ENCODE results near the gene KRTAP19-1. TPM values are rescaled to one million over a fixed set of nuclear protein-coding genes. Genes with fewer than 3 reads are reported as not detected.
"Not testable (repeated sequence)": the region's sequence is repeated elsewhere in the genome, so short reads cannot be mapped to it uniquely, and the experiment has no call there.

KRTAP19-1 gene
- total RNA-seq, result not detected

GRCh38 chr21:30480145-30480544 is at the start of gene KRTAP19-1:
KRTAP19-1 (minus strand) TSS chr21:30480367; CDS start chr21:30480317, 50 bp downstream.
- H3K36me3 ChIP-seq, result no peaks in the 10 kb centered on the region
- no peaks in the 10 kb centered on the region for H3K4me1 ChIP-seq
- no peak within 1 kb of the TSS for H3K4me3 ChIP-seq
- intact Hi-C loops (cut with DNase I; ENCODE audit: low total_unique reads), result no loop called here
- no peaks in the 10 kb centered on the region for H3K27me3 ChIP-seq
- no peak within 1 kb of the TSS for H3K27ac ChIP-seq
- no peak for TF ChIP-seq CTCF (IDR thresholded peaks at IDR 0.05)
- TF ChIP-seq POLR2A (IDR thresholded peaks at IDR 0.05), result no peak
- no peaks in the 10 kb centered on the region for H3K9me3 ChIP-seq
- no peak for DNase-seq

DNA sequence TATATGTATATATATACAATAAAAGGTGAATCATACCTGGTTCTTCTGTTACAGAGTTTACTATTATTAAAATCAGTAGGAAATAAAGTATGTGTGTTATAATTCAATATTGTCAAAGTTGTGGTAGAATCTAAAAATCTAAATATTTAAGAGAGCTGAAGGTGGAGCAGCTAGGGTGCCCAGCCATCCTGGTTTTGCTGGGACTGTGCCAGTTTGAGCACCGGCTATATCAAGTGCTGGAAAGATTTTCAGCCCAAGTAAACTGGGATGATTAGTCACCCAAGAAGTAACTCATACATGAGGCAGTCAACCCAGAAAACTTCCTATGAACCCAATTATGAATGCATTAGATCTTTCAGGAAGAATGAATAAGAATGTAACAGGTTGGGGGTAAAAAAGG is 38.7 kb upstream of the KRTAP19-1 start:
- no peaks in the 10 kb centered on the region for H3K9me3 ChIP-seq
- no peak overlapping the region for H3K27ac ChIP-seq
- no peak overlapping the region for H3K4me3 ChIP-seq
- no peak for DNase-seq
- TF ChIP-seq CTCF (IDR thresholded peaks at IDR 0.05), result no peak
- no peak for TF ChIP-seq POLR2A (IDR thresholded peaks at IDR 0.05)
- intact Hi-C loops (cut with DNase I; ENCODE audit: low total_unique reads), result no loop called here
- no peaks in the 10 kb centered on the region for H3K27me3 ChIP-seq
- no peaks in the 10 kb centered on the region for H3K36me3 ChIP-seq
- no peaks in the 10 kb centered on the region for H3K4me1 ChIP-seq

DNA sequence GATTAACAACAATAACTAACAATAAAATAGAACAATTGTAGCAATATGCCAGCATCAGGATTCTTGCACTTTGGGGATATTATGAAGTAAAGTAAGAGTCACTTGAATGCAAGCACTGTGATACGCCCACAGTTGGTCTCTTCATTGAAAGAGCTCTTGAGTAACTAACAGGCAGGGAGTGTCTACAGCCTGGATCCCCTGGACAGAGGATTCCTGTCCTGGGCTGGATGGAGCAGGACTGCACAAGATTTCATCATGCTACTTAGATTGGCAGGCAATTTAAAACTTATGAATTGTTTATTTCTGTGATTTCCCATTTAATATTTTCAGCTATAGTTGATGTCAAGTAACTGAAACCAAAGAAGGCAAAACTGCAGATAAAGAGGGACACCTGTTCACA is 35.5 kb upstream of the KRTAP19-1 start:
- DNase-seq, result no peak
- Histone ChIP-seq H3K4me3 (no peak overlapping the region), H3K27me3 (no peaks in the 10 kb centered on the region), H3K36me3 (no peaks in the 10 kb centered on the region), H3K4me1 (no peaks in the 10 kb centered on the region), H3K9me3 (no peaks in the 10 kb centered on the region), H3K27ac (no peak overlapping the region)
- TF ChIP-seq POLR2A (IDR thresholded peaks at IDR 0.05) (no peak), CTCF (IDR thresholded peaks at IDR 0.05) (no peak)
- intact Hi-C loops (cut with DNase I; ENCODE audit: low total_unique reads), result no loop called here

GRCh38 chr21:30505621-30506205 is 25.5 kb upstream of the KRTAP19-1 start:
- intact Hi-C loops (cut with DNase I; ENCODE audit: low total_unique reads); DNase-seq; H3K9me3 ChIP-seq; H3K27ac ChIP-seq; H3K36me3 ChIP-seq; H3K27me3 ChIP-seq; H3K4me3 ChIP-seq; H3K4me1 ChIP-seq: not testable (repeated sequence)

DNA sequence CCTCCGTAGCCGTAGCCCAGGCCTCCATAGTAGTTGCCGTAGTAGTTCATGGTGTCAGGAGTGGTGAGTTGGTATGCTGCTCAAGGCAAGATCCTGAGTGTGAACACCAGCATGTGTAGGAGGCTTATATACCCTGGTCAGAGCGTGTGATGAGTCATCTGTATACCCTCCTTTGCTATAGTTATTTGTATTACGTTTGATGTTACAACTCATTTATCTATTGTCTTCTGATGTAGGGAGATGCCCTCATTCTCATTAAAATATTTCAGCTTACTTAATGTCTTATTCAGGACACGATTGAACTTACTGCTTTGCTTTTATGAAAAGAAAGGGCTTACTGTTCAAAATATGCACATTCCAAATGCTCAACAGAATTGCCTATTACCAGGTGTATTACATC is 21.9 kb upstream of the KRTAP19-1 start, which contains the start of gene KRTAP19-5:
KRTAP19-5 (minus strand) TSS at position 101 of the 400 bp plus-strand sequence; CDS start at position 50, 51 bp downstream.
- H3K36me3 ChIP-seq, result no peaks in the 10 kb centered on the region
- no peak within 1 kb of the TSS for H3K4me3 ChIP-seq
- H3K27ac ChIP-seq, result no peak within 1 kb of the TSS
- H3K27me3 ChIP-seq, result no peaks in the 10 kb centered on the region
- TF ChIP-seq POLR2A (IDR thresholded peaks at IDR 0.05), result no peak
- DNase-seq, result no peak
- no peaks in the 10 kb centered on the region for H3K4me1 ChIP-seq
- H3K9me3 ChIP-seq, result no peaks in the 10 kb centered on the region
- intact Hi-C loops (cut with DNase I; ENCODE audit: low total_unique reads), result no loop called here

GRCh38 chr21:30497065-30497464 is 16.9 kb upstream of the KRTAP19-1 start, which contains the start of gene KRTAP19-4:
KRTAP19-4 (minus strand) TSS chr21:30497165; CDS start chr21:30497110, 55 bp downstream.
- intact Hi-C loops (cut with DNase I; ENCODE audit: low total_unique reads), result no loop called here
- H3K9me3 ChIP-seq, result no peaks in the 10 kb centered on the region
- no peak within 1 kb of the TSS for H3K27ac ChIP-seq
- H3K4me3 ChIP-seq, result no peak within 1 kb of the TSS
- no peaks in the 10 kb centered on the region for H3K4me1 ChIP-seq
- TF ChIP-seq POLR2A (IDR thresholded peaks at IDR 0.05) (no peak), CTCF (IDR thresholded peaks at IDR 0.05) (no peak)
- DNase-seq, result no peak
- no peaks in the 10 kb centered on the region for H3K27me3 ChIP-seq
- no peaks in the 10 kb centered on the region for H3K36me3 ChIP-seq
